ENCODE measurements around the gene LRRC58. TPM values are rescaled to one million over a fixed set of nuclear protein-coding genes. Genes with fewer than 3 reads are reported as not detected.

The LRRC58 gene
- total and polyA plus RNA-seq, 4 donors, result 4.6 to 18.0 (median 10.4) TPM

- peaks cover 0 to 2% (median 0%) of the 10 kb centered on the region in 4 donors for H3K27me3 ChIP-seq (ENCODE audit: control insufficient read depth in 4 of 4, insufficient read depth in 4 of 4, low read length in 3 of 4)
- H3K36me3 ChIP-seq (ENCODE audit: control insufficient read depth in 4 of 4, insufficient read depth in 3 of 4, low read depth in 1 of 4, low read length in 3 of 4), result no peaks in the 10 kb centered on the region
- H3K9me3 ChIP-seq (ENCODE audit: control insufficient read depth in 4 of 4, low read length in 3 of 4), result no peaks in the 10 kb centered on the region
- TF ChIP-seq GABPA (IDR thresholded peaks at IDR 0.05 in 1 of 2, conservative IDR thresholded peaks at IDR 0.05 in 1 of 2), result no peak
- TF ChIP-seq TAF1 (conservative IDR thresholded peaks at IDR 0.05), result no peak
- peak in 1 of 2 donors; percentile 14 for TF ChIP-seq RAD21 (IDR thresholded peaks at IDR 0.05)
- no peak for DNase-seq (ENCODE audit: low spot score)
- no peaks in the 10 kb centered on the region for H3K4me1 ChIP-seq (ENCODE audit: control insufficient read depth in 4 of 4, insufficient read depth in 4 of 4, low read length in 3 of 4)
- no peak overlapping the region for H3K9ac ChIP-seq (ENCODE audit: low read depth in 1 of 2, low read length in 2 of 2)
- no peak overlapping the region for H3K27ac ChIP-seq (ENCODE audit: low read depth in 1 of 2, low read length in 2 of 2)
- no peak overlapping the region for H3K4me3 ChIP-seq (ENCODE audit: low read depth in 1 of 3, low read length in 3 of 3)
Measured at GRCh38 chr3:120357807-120358206, 8.7 kb upstream of the LRRC58 start.

GRCh38 chr3:120355486-120355885, 6.3 kb upstream of the LRRC58 start:
- Histone ChIP-seq H3K27ac (ENCODE audit: low read depth in 1 of 2, low read length in 2 of 2) (no peak overlapping the region), H3K9me3 (ENCODE audit: control insufficient read depth in 4 of 4, low read length in 3 of 4) (no peaks in the 10 kb centered on the region), H3K27me3 (ENCODE audit: control insufficient read depth in 4 of 4, insufficient read depth in 4 of 4, low read length in 3 of 4) (no peaks in the 10 kb centered on the region), H3K4me3 (ENCODE audit: low read depth in 1 of 3, low read length in 3 of 3) (no peak overlapping the region), H3K4me1 (ENCODE audit: control insufficient read depth in 4 of 4, insufficient read depth in 4 of 4, low read length in 3 of 4) (peaks cover 0 to 9% (median 3%) of the 10 kb centered on the region in 4 donors), H3K36me3 (ENCODE audit: control insufficient read depth in 4 of 4, insufficient read depth in 3 of 4, low read depth in 1 of 4, low read length in 3 of 4) (no peaks in the 10 kb centered on the region), H3K9ac (ENCODE audit: low read depth in 1 of 2, low read length in 2 of 2) (no peak overlapping the region)
- no peak for DNase-seq (ENCODE audit: low spot score)
- no peak for TF ChIP-seq EGR1 (IDR thresholded peaks at IDR 0.05; ENCODE audit: low read depth in 2 of 2)
- TF ChIP-seq, protein P1, sequence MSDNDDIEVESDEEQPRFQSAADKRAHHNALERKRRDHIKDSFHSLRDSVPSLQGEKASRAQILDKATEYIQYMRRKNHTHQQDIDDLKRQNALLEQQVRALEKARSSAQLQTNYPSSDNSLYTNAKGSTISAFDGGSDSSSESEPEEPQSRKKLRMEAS (IDR thresholded peaks at IDR 0.05), result no peak
- no peak for TF ChIP-seq ZBTB33 (IDR thresholded peaks at IDR 0.05)
- TF ChIP-seq, protein P2, sequence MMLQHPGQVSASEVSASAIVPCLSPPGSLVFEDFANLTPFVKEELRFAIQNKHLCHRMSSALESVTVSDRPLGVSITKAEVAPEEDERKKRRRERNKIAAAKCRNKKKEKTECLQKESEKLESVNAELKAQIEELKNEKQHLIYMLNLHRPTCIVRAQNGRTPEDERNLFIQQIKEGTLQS (IDR thresholded peaks at IDR 0.05), result no peak
- no peak for TF ChIP-seq RAD21 (IDR thresholded peaks at IDR 0.05)
- TF ChIP-seq YY1 (IDR thresholded peaks at IDR 0.05), result no peak
- no peak for TF ChIP-seq FOXA2 (IDR thresholded peaks at IDR 0.05)
- TF ChIP-seq REST (IDR thresholded peaks at IDR 0.05), result no peak
- no peak for TF ChIP-seq HNF4A (conservative IDR thresholded peaks at IDR 0.05)
- TF ChIP-seq CTCF (IDR thresholded peaks at IDR 0.05; ENCODE audit: low read depth, low read length, missing input control), result no peak
- TF ChIP-seq JUND (IDR thresholded peaks at IDR 0.05), result no peak
- no peak for TF ChIP-seq FOXA1 (IDR thresholded peaks at IDR 0.05)
- WGBS, result 97% methylated on average over 1 of the region's 1 CpG
